ENCODE measurements around the gene FBXW4.

DNA sequence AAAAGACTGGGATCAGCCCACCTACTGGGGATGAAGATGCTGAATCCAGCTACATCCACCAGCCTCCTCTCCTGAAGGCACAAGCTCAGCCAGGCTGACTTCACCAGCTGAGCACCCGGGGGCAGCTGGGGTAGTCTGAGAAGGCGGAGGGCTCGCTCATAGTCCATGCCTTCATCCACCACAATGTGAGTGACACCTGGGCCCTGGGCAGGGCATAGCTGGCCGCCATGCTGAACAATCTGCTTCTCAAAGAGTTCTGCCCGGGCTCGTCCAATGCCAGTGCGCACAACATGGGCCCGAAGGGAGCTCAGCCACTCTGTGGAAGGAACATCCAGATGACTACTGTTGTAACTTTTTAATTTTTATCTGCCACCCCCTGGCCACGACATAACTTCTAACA lies 109.1 kb downstream of the FBXW4 start:
- TF ChIP-seq, protein P1, sequence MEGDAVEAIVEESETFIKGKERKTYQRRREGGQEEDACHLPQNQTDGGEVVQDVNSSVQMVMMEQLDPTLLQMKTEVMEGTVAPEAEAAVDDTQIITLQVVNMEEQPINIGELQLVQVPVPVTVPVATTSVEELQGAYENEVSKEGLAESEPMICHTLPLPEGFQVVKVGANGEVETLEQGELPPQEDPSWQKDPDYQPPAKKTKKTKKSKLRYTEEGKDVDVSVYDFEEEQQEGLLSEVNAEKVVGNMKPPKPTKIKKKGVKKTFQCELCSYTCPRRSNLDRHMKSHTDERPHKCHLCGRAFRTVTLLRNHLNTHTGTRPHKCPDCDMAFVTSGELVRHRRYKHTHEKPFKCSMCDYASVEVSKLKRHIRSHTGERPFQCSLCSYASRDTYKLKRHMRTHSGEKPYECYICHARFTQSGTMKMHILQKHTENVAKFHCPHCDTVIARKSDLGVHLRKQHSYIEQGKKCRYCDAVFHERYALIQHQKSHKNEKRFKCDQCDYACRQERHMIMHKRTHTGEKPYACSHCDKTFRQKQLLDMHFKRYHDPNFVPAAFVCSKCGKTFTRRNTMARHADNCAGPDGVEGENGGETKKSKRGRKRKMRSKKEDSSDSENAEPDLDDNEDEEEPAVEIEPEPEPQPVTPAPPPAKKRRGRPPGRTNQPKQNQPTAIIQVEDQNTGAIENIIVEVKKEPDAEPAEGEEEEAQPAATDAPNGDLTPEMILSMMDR (conservative IDR thresholded peaks at IDR 0.05; ENCODE audit: low read length), result no peak
- no peak for TF ChIP-seq EZH2phosphoT487 (IDR thresholded peaks at IDR 0.05; ENCODE audit: borderline replicate concordance)

Data from Loucy (cell line).